Activated T-cell treated with anti-CD3 and anti-CD28 coated beads for 1 hour (primary cell): ENCODE data around the gene HYCC1.
"Not testable (repeated sequence)": the region's sequence is repeated elsewhere in the genome, so short reads cannot be mapped to it uniquely, and the experiment has no call there.

Experiments used
- DNase-seq: peaks from one replicate; pipeline ENCODE4 v3.0.0-alpha.2; 2020; ENCODE audit warnings: low read depth

HYCC1 gene

GRCh38 chr7:22983257-22983855 lies 30.6 kb downstream of the HYCC1 start:
- DNase-seq: no peak

DNA sequence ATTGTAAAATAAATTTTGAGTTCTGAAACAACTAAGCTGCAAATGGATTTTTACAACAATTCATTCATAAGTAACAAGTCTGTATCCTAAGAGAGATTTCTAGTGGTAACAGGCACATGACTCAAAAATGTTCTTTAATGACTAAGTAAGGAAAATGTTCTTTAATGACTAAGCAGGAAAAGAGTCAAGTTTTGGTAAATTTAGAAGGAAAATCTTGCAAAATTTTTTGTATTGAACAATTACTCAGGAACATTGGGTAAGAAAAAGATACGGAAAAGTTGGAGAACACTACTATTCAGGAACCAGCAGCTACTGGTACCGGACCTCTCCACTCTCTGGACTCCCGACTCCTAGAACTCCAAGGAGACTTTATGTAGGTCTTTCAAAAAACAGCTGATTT lies 33.5 kb downstream of the HYCC1 start:
- no peak for DNase-seq

- no peak for DNase-seq
These were observed 34.1 kb downstream of the HYCC1 start for GRCh38 chr7:22979861-22980260.

GRCh38 chr7:22979251-22979650 lies 34.7 kb downstream of the HYCC1 start:
- DNase-seq: no peak

GRCh38 chr7:22974636-22975035 lies 39.3 kb downstream of the HYCC1 start:
- not testable (repeated sequence) for DNase-seq

DNA sequence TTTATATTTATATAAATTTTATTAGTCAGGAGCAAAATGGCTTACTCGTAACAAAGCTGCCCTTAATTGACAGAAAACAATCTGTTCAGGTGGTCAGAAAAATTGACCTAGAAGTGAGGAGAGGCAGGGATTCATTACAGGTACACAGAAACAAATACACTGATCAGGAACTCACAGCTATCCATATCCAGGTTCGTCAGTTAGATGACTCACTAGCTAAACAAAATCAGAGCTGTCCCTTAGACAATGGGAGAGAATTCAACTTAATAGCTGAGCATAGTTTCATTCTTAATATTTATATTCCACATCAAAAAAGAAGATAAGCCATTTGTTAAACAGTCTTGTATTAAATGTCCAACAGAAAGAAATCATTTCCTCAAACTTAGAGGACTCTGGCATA lies 41.7 kb downstream of the HYCC1 start:
- DNase-seq: no peak

- DNase-seq: no peak
These were observed 44.9 kb downstream of the HYCC1 start for GRCh38 chr7:22969010-22969431.
